ENCODE results near the gene PRRT2.
A peak's percentile ranks its signal among the peaks of the same experiment; 100 is the strongest.

DNA sequence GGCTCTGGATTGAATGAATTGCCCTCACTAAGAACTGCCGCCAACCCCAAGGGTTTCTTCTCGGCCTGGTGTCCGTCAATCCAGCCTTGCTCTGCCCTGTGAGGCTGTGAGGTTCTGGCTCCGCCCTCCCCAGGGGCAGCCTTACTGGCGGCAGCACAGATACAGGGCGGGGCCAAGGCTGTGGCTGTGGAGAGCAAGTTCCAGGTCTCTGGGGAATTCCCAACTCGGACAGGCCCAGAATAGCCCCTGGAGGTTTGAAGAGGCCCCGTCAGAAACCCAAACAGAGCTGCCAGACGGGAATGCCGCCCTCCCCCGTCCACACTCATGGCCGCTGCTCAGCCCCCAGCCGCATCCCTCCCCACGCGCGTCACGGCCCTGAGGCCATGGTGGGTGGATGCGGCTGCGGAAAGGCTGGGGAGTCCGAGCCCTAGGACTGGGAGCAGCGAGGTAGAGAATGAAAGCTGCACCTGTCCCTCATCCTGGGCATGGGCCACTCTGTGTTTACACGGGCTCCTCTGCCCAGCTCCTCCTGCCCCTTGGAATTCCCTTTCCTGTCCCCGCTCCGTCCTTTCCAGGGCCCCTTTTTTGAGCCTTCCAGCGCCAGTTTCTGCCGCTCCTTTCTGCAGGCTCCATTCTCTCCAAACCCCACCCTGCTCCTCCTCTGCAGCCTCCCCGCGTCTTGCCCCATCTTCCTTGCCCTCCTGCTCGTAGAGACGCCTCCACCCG lies 660 bp upstream of the PRRT2 start:
- TF ChIP-seq, protein P1, sequence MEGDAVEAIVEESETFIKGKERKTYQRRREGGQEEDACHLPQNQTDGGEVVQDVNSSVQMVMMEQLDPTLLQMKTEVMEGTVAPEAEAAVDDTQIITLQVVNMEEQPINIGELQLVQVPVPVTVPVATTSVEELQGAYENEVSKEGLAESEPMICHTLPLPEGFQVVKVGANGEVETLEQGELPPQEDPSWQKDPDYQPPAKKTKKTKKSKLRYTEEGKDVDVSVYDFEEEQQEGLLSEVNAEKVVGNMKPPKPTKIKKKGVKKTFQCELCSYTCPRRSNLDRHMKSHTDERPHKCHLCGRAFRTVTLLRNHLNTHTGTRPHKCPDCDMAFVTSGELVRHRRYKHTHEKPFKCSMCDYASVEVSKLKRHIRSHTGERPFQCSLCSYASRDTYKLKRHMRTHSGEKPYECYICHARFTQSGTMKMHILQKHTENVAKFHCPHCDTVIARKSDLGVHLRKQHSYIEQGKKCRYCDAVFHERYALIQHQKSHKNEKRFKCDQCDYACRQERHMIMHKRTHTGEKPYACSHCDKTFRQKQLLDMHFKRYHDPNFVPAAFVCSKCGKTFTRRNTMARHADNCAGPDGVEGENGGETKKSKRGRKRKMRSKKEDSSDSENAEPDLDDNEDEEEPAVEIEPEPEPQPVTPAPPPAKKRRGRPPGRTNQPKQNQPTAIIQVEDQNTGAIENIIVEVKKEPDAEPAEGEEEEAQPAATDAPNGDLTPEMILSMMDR (IDR thresholded peaks at IDR 0.05): peak in 1 of 4 experiments; percentile 12
- peak; percentile 37 to 51 for TF ChIP-seq POLR2A (IDR thresholded peaks at IDR 0.05)

Measured in gastroesophageal sphincter (tissue), 3 donors.